ENCODE results near the gene KPNA1. TPM values are rescaled to one million over a fixed set of nuclear protein-coding genes. Genes with fewer than 3 reads are reported as not detected.

KPNA1 gene
- total and polyA plus RNA-seq, 8 donors, result 39.6 to 71.4 (median 45.0) TPM

DNA sequence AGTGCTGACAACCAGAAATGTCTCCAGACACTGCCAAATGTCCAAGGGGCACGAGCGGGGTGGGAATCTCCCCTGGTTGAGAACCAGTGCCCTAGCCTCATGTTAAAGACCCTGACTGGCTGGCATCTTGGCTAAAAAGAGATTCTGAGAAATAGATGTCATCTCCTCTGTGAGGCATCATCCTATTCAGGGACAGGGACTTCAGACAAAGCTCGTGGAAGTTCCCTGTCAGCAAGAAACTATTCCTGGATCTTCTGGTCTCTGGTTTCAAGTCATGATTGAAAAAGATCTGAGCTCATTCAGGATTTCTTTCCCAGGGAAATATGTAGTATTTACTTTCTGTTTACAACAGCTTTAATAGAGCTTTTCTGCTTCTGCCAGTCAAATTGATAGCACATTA, 109.7 kb downstream of the KPNA1 start:
- peaks cover 0 to 46% of the 10 kb centered on the region in 2 donors for H3K36me3 ChIP-seq
- ATAC-seq, result no peak

DNA sequence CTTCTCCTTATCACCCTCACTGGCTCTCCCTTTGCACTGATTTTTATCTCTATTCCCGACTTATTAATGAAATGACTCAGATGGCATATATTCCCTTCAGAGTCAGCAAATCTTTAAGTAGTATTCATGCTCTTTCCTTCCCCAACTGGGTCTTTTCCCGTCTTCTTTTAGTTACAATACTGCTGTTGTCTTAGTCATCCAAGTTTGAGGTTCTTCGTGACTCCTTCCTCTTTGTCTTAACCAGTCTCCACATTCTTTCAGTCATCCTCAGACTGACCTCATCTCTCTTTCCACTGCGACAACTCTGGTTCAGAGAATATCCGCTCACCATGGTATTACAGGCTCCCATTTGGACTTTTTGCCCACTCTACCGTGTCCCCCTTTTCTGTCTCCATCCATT, 111.2 kb downstream of the KPNA1 start:
- no peak for TF ChIP-seq CTCF (IDR thresholded peaks at IDR 0.05)
- Histone ChIP-seq H3K4me1 (peaks cover 0 to 1% of the 10 kb centered on the region in 2 donors), H3K4me3 (no peak overlapping the region), H3K27ac (no peak overlapping the region), H3K9me3 (no peaks in the 10 kb centered on the region), H3K27me3 (no peaks in the 10 kb centered on the region), H3K36me3 (peaks cover 0 to 39% of the 10 kb centered on the region in 2 donors)
- no peak for ATAC-seq
- intact Hi-C loops (cut with DNase I), result no loop called here
- no peak for DNase-seq

More for the DNA sequence above, 109.7 kb downstream of the KPNA1 start:
- no peak for TF ChIP-seq CTCF (IDR thresholded peaks at IDR 0.05)
- Histone ChIP-seq H3K4me1 (peaks cover 0 to 10% of the 10 kb centered on the region in 2 donors), H3K27ac (no peak overlapping the region), H3K4me3 (no peak overlapping the region), H3K27me3 (no peaks in the 10 kb centered on the region), H3K9me3 (no peaks in the 10 kb centered on the region)
- intact Hi-C loops (cut with DNase I), result no loop called here
- no peak for DNase-seq

DNA sequence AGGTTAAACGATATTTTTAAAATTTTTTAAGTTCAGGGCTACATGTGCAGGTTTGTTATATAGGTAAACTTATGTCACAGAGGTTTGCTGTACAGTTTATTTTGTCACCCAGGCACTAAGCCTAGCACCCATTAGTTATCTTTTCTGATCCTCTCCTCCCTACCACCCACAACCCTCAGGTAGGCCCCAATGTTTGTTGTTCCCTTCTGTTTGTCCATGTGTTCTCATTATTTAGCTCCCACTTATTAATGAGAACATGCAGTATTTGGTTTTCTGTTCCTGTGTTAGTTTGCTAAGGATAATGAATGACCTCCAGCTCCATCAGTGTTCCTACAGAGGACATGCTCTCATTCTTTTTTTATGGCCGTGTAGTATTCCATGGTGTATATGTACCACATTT, 115.8 kb downstream of the KPNA1 start:
- H3K4me3 ChIP-seq, result no peak overlapping the region
- DNase-seq (no peak), ATAC-seq (no peak)
- no peaks in the 10 kb centered on the region for H3K9me3 ChIP-seq
- no peaks in the 10 kb centered on the region for H3K27me3 ChIP-seq
- no peak for TF ChIP-seq CTCF (IDR thresholded peaks at IDR 0.05)
- H3K4me1 ChIP-seq, result peaks cover 0 to 4% of the 10 kb centered on the region in 2 donors
- H3K36me3 ChIP-seq, result peaks cover 0 to 14% of the 10 kb centered on the region in 2 donors
- intact Hi-C loops (cut with DNase I), result no loop called here
- no peak overlapping the region for H3K27ac ChIP-seq

DNA sequence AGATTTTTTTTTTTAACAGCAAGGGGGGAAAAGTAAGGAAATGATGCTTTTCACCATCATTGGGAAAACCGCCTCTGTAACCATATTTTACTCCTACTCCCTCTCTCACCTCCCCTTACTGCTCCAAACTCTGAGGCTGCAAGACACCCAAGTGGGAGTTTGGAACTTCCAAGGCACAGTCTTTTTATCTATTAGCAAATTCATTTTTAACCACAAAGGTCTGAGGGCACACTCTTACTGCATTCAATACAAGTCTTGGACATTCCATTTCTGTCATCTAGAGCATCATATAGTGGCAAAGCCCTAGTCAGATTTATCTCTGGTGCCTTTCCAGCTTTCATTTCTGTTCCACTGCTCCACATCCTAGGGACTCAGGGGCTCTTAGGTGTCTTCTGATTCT, 117.5 kb downstream of the KPNA1 start:
- Histone ChIP-seq H3K4me3 (no peak overlapping the region), H3K27me3 (no peaks in the 10 kb centered on the region), H3K4me1 (peaks cover 0 to 4% of the 10 kb centered on the region in 2 donors), H3K27ac (no peak overlapping the region), H3K36me3 (no peaks in the 10 kb centered on the region), H3K9me3 (no peaks in the 10 kb centered on the region)
- DNase-seq, result no peak
- no peak for TF ChIP-seq CTCF (IDR thresholded peaks at IDR 0.05)
- intact Hi-C loops (cut with DNase I), result no loop called here
- ATAC-seq, result no peak

- H3K27ac ChIP-seq, result no peak overlapping the region
- H3K36me3 ChIP-seq, result no peaks in the 10 kb centered on the region
- no peaks in the 10 kb centered on the region for H3K9me3 ChIP-seq
- no peak for DNase-seq
- no peaks in the 10 kb centered on the region for H3K27me3 ChIP-seq
- no peak overlapping the region for H3K4me3 ChIP-seq
- no peak for TF ChIP-seq CTCF (IDR thresholded peaks at IDR 0.05)
- intact Hi-C loops (cut with DNase I), result no loop called here
- peaks cover 0 to 4% of the 10 kb centered on the region in 2 donors for H3K4me1 ChIP-seq
- no peak for ATAC-seq
These were observed 118.2 kb downstream of the KPNA1 start for GRCh38 chr3:122396511-122396910.

Measured in left lung (tissue), 10 donors.